Stimulated activated CD8-positive, alpha-beta memory T cell treated with anti-CD3 and anti-CD28 coated beads, Interleukin-7, amount 100 ng/mL, for 4 hours (primary cell): ENCODE measurements around the gene VSX1.

Experiments
- DNase-seq, 2 donors: peaks; one replicate each; pipeline ENCODE4 v3.0.0-alpha.2; 2020; ENCODE audit warnings: low read depth in 2 of 2

Gene VSX1

GRCh38 chr20:25081730-25082497, at the start of gene VSX1:
VSX1 (minus strand) TSS chr20:25082141; CDS start chr20:25082096, 45 bp downstream.
- DNase-seq, result no peak

GRCh38 chr20:25129908-25130307, 48.0 kb upstream of the VSX1 start:
- no peak for DNase-seq

- DNase-seq, result no peak
These were observed 47.5 kb upstream of the VSX1 start for GRCh38 chr20:25129428-25129827.

- DNase-seq, result no peak
These were observed 46.7 kb upstream of the VSX1 start for GRCh38 chr20:25128649-25129048.

- DNase-seq, result no peak
These were observed 46.0 kb upstream of the VSX1 start for GRCh38 chr20:25127761-25128537.

- DNase-seq, result no peak
These were observed 44.5 kb upstream of the VSX1 start for GRCh38 chr20:25126204-25127029.

- DNase-seq, result no peak
These were observed 43.7 kb upstream of the VSX1 start for GRCh38 chr20:25125636-25126035.

GRCh38 chr20:25120920-25121319, 39.0 kb upstream of the VSX1 start:
- no peak for DNase-seq

- no peak for DNase-seq
These were observed 38.5 kb upstream of the VSX1 start for GRCh38 chr20:25120457-25120856.

- no peak for DNase-seq
These were observed 36.6 kb upstream of the VSX1 start for GRCh38 chr20:25118529-25118928.

- DNase-seq, result no peak
These were observed 36.0 kb upstream of the VSX1 start for GRCh38 chr20:25117990-25118389.

- no peak for DNase-seq
These were observed 35.0 kb upstream of the VSX1 start for GRCh38 chr20:25116739-25117458.

GRCh38 chr20:25103526-25103925, 21.6 kb upstream of the VSX1 start:
- no peak for DNase-seq

GRCh38 chr20:25100914-25101313, 19.0 kb upstream of the VSX1 start:
- no peak for DNase-seq

GRCh38 chr20:25099601-25100140, 17.7 kb upstream of the VSX1 start:
- DNase-seq, result no peak

- no peak for DNase-seq
These were observed 15.6 kb upstream of the VSX1 start for GRCh38 chr20:25097498-25097897.

- peak; percentile 13 to 46 for DNase-seq
These were observed 8.8 kb upstream of the VSX1 start for GRCh38 chr20:25090492-25091429.

- no peak for DNase-seq
These were observed 7.7 kb upstream of the VSX1 start for GRCh38 chr20:25089662-25090061.

GRCh38 chr20:25089096-25089495, 7.2 kb upstream of the VSX1 start:
- no peak for DNase-seq

GRCh38 chr20:25088267-25088666, 6.3 kb upstream of the VSX1 start:
- no peak for DNase-seq
